Activated T-cell treated with anti-CD3 and anti-CD28 coated beads for 24 hours (primary cell): ENCODE measurements around the gene CCDC34.
"Not testable (repeated sequence)": the region's sequence is repeated elsewhere in the genome, so short reads cannot be mapped to it uniquely, and the experiment has no call there.

Experiments used
- DNase-seq: peaks from one replicate; pipeline ENCODE4 v3.0.0-alpha.2; 2020; ENCODE audit warnings: low read depth

CCDC34 gene

DNA sequence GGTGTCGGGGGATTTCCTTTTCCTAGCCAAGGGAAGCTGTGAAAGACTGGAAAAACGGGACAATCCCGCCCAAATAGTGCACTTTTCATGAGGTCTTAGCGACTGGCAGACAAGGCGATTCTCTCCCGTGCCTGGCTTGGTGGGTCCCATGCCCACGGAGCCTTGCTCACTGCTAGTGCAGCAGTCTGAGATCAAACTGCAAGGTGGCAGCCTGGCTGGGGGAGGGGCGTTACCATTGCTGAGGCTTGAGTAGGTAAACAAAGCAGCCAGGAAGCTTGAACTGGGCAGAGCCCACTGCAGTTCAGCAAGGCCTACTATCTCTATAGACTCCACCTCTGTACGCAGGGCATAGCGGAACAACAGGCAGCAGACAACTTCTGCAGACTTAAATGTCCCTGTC lies 41.7 kb downstream of the CCDC34 start:
- DNase-seq: not testable (repeated sequence)

DNA sequence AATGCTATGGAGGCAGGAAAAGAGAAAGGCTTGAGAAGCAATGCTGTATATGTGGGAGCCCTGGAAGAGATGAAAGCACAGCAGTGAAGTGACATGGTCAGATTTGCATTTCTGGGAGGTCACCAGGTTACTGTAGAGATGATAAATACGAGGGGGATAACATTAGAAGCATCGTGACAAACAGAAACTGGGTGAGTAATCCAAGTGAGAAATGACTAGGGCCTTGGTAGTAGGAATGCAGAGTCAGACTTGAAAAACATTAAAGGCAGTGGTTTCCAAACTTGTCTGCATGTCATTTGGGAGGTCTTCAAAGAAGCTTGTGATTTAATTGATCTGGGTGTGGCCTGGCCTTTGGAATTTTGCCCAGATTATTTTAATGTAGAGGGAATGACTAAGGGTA lies 43.9 kb downstream of the CCDC34 start:
- no peak for DNase-seq

DNA sequence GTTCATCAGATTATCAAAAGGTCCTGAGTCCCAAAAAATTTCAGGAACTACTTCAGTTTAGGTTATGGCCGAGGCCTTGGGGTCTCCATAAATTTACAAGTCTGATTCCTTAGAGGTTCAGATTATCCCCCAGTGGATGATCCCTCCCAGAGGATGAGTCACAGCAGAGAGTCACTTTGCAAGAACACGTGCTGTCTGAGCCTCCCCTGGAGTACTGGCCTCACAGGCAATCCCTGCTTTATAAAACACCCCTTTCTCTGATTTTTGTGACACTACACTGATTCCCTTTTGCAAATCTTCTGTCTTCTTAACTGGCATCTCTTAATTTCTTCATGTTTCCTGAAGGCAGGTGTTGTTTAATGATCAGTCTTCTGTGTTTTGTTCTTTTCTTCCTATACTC lies 45.3 kb downstream of the CCDC34 start:
- no peak for DNase-seq

DNA sequence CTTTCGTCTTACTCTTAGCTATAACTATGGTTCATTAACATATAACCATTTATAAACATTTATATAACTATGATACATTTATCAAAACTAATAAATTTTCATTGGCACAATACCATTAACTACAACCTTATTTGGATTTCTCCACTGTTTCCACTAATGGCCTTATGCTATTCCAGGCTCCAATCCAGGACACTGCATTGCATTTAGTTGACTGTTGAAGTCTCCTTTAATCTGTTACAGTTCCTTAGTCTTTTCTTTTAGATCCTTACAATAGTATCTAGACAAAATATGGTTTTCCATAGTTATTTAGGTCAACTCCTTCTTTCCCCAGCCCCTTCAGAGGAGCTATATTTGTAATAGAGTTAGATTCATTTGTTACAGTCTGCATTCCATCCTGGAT lies 47.2 kb downstream of the CCDC34 start:
- no peak for DNase-seq

DNA sequence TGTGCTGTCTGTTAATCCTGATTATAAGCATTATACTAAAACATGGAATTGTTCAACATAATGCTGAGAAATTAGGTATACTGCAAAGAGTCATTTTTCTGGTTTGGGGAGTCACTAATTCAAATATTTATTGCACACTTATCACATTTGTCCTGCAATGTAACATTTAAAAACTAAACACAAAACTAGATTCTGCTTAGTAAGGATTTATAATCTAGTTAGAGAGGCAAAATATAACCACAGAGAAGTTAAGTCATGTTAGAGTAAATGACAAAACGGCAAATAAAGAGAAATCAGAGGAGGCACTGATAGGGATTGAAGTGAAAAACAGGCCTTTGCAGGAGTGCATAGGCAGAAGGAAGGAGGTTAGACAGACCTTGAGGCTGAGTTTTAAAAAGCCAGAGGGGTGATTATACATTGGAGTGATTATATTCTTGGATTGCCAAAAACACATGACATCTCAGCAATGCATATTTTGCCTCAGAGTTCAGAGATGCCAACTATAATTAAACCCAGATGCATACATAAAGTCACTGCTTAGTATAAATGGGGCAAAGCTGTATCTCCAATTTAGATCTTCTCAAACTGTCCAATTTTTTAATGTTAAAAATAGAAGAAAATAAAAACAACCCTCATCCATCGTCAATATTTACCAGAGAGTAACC lies 49.7 kb downstream of the CCDC34 start:
- no peak for DNase-seq

DNA sequence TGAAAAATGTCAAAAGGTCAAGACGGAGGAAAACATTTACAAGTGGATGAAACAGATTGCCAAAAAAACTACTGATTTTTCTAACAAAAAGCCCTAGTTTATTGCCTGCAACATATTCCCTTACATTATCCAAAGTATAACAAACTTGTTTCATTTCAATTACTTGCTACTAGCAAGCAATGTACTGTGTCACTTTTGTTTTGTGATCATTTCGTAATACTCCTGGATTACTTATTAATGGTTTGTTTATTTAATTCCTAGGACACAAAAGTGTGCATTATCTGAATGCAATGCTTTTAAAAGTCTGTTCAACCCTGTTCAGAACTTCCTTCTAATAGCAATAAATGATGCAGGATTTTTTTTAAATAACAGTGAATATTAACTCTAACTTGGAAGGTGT lies 50.9 kb downstream of the CCDC34 start:
- DNase-seq: no peak

DNA sequence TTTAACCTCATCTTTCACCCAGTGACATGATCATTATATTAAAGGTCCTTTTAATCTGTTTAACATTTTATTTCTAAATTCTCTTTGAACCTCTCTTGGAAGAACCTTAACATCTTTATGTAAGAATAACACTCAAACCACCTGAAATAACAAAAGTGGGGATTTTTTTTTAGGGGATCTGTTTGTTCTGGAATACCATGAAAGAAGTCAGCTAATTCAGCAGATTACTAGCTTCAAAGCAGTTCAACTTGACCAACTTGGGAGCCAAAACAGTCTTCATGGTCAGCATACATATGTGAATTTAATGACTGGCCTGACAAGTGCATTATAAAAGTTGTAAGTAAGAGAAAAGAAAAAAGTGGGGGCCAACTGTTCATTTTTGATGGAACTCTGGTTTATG lies 52.3 kb downstream of the CCDC34 start:
- no peak for DNase-seq

DNA sequence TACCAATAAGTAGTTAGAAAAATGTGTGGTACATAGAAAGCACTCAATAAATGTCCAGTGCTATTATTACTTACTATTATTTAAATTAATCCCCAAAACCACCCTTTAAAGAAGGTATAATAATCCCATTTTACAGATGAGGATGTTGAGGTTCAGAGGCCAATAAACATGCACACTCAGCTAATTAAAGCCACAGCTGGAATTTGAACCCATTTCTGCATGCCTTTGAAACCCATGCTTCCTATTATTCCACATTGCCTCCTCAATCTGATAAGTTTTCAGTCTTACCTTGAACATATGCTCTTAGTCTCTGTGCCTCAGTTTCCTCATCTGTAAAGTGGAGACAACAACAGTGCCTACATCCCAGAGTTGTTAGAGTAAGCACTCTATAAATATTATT lies 52.8 kb downstream of the CCDC34 start:
- DNase-seq: no peak

DNA sequence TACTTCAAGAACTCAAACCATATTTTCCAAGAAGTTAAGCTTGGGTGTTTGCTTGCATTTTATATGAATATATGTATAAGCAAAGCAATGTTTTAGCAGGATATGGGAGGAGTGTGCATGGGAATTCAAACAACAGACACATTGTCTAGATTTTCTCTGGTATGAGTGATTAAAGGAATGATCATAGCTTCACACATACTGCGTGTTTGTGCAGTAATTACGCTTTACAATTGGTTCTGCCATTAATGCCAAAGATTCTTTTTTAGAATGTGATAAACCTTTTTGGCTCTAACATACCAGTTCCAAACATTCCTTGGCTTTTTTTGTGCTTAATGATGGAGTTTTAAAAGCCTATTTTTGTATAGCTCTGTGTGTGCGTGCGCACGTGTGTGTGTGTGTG lies 54.0 kb downstream of the CCDC34 start:
- DNase-seq: no peak

DNA sequence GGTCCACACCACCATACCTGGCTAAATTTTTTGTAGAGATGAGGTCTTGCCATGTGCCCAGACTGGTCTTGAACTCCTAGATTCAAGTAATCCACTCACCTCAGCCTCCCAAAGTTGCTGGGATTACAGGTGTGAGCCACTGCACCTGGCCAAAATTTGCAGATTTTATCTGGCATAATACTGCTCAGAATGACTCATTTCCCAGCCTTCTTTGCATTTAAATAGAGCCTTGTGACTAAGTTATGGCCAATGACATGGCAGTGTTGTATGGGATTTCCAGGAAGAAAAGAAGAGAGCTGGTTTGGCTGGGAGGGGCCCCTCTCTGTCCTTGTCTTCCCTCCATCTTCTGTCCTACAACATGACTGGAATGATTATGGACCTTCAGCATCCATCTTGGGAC lies 55.8 kb downstream of the CCDC34 start:
- DNase-seq: no peak

DNA sequence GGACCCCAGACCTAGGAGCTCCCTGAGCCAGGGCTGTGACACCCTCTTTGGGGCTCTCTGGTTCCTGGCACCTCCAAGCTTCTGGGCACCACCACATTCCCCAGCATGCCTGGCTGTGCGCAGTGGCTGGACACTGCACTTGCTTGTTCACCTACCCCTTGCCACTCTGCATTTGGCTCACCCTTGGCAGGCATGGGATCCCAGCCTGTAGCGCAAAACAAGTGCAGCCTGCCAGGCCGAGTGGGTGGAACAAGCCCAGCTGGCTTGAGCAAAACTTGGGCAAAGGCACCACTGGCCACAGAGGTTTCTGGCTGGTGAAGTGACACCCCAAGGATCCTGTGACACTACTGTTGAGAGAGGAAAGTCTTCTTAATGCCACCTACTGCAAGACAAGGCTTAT lies 57.3 kb downstream of the CCDC34 start:
- DNase-seq: no peak

DNA sequence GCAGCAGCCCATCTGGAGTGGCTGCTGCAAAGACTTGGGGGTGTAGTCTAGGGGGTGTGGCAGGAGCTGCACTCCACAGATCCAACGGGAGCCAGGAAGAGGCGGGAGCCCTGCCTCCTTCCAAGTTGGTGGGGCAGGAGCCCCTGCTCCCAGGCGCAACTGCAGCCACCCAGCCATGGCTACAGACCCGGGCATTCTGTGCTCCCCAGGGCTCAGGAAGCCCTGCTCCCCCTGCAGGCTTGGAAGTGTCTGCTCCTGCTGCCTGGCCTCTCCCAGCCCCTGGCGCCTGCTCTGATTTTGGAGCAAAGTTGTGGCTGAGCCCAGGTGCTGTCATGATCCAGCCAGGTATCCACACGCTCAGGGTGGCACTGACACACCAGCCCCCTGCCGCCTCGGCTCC lies 58.5 kb downstream of the CCDC34 start:
- DNase-seq: no peak

DNA sequence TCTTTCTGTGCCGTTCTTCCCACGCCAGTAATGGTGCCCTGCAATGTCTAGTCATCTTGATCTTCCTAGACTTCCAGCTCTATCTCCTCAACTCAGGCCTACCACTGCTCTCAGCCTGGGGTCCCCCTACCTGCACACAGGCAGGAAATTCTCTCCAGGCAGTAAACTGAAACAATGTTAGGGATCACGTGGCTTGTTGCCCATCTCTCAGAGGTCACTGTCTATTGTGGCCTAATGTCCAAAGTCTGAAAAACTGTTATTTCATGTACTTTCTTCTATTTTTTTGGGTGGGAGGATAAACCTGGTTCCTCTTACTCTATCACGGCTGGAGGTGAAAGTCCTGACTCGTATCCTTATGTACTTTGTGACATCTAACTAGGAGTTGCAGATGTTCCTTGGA lies 59.1 kb downstream of the CCDC34 start:
- no peak for DNase-seq

DNA sequence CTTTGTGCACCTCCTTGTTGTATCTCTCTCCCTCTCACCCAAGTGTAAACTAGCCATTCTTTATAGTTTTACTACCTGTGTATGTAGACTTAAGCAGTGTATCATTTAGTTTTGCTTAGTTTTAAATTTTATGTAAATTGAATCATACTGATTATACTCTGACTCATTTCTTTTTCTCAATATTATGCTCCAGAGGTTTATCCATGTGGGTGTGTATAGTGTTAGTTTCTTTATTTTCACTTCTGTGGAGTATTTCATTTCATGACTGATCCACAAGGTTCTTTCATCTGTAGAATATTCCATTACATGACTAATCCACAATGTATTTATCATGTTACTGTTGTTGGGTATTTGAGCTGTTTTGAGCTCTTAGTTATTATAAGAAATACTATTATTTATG lies 62.0 kb downstream of the CCDC34 start:
- DNase-seq: no peak

DNA sequence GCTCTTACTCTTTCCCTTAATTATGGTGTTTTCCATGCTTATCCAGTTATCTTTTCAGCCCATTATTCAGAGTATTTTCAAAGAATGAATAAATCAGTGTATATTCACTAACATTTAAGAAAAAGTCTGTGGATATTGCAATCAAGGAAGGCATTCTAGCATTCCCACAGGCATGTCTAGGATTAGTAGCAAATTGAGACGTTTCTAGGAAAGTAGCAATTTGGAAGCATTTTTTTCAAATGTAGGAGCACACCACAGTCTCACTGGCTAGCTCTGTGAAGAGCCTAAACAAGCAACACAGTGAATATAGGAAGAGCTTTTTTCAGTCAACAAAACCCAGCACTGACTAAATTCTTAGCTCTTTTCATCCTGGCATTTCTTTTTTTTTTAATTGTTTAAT lies 65.4 kb downstream of the CCDC34 start:
- DNase-seq: no peak

DNA sequence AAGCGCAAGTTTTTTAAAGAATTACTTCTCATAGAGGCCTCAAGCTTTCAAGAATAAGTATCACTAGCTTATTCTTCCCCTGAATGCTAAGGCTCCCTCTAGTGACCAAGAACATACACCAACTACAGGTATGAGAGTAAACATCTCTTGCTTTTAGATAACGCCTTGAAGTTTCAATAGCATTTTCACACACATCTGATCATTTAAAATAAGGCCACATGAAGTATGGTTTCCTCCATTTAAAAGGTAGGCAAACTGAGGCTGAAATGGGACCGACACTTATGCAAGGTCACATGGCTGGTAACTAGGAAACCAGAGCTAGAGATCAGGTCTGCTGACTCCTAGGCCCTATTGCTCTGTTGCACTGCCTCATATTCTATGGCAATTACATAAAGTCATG lies 66.5 kb downstream of the CCDC34 start:
- DNase-seq: no peak

DNA sequence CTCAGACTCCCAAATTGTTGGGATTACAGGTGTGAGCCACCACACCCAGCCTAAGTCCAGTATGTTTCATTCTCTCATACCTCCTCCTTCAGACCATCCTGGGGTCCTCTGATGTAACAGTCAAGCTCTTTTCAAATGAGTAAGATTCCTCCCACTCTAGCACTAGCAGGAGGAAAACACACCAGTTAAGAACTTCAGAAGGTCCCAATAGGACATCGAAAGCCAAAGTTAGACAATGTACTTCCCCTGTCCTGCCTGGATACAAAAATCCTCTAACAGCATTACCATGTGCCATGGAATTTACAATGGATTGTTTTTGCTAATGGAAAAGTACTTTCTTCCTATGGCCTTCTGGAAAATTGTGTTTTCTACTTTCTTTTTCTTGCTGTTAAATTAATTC lies 67.1 kb downstream of the CCDC34 start:
- no peak for DNase-seq

DNA sequence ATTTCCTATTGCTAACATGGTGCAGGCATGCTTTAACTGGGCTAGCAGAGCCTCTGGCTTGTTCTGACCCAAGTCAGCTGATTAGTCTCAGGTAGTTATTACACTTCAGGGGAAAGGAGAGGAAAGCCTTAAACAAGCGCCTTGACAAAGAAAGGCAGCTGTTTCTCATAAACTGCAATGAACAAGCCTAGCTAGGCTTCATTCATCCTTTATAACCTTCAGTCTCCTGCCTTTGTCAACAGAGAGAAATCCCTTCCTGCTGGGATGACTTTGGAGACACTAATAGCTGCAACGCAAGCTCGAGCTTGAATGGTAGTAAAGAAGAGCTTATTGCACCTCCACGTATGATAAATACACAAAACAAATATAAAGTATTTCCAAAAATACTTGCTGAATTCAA lies 68.4 kb downstream of the CCDC34 start:
- no peak for DNase-seq

DNA sequence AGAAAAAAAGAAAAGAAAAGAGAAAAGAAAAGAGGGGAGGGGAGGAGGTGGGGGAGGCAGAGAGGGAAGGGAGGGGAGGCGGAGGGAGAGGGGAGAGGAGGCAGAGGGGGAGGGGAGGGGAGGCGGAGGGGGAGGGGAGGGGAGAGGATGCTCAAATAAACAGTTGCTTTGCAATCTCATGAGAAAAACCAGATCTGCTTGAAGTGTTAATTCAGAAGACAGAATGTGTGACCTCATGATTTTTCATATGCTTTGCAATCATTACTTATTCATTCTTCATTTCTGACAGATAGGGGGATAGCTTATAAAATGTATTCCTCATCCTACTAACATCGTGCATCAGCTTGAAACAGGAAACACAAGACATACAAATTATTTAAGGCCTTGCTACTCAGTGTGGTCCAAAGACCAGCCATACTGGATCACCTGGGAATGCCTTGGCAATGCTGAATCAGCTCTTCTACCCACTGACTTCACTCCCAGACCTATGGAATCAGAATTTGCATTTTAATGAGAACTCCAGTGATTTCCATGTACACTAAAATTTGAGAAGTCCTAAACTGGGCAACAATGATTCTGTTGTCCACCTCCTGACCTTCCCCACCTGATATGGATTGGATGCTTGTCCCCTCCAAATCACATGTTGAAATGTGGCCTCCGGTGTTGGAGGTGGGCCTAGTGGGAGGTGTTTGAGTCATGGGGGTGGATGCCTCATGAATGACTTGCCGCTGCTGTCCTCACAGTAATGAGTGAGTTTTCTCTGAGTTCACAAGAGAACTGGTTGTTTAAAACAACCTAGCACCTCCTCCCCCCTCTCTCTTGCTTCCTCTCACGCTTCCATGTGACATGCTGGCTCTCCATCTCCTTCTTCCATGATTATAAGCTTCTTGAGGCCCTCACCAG lies 69.2 kb downstream of the CCDC34 start:
- DNase-seq: no peak

DNA sequence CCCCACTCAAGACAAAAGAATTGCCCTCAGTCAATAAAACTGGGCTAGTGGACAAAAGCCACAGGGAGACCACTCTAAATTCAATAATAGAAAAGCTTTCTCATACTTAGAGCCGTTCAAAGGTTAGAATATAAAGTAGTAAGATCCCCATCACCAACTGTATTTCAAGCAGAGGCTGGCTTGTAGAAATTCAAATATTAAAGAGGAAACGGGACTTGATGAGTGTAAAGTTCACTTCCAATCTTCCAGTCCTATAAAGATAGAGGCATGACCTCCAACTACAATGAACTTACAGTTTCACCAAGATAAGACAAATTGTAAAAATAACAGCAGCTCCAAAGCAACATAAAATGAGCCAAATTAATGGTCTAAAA lies 70.4 kb downstream of the CCDC34 start:
- no peak for DNase-seq

DNA sequence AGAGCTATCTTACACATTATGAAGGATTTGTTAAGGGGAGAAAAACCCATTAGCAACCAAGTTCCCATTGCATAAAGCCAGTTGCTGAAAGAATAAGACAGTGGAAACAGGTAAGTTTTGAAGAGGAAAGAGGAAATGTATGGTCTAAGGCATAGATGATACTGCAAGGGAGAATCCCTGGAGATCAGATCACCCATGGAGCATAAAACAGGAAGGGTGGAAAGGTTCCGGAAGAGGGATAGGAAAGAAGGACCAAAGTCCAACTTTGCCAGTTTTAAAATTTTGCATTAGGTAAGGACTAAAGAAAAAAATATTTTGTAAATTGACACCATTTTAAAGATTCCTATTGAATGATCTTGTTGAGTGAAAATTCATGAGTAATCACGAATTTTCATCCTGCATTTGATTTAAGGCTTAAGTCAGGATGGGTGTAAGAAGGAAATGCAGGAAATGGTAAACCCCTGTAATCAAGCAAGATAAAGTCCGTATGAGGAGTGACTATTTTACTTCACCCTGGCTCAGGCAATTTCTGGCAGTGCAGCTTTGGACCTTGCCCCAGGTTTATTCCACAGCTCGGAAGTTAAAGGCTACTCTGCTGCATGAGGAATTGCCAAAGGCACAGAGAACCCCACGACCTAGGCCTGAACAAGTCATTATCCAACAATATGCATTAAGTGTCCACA lies 70.9 kb downstream of the CCDC34 start:
- DNase-seq: no peak

DNA sequence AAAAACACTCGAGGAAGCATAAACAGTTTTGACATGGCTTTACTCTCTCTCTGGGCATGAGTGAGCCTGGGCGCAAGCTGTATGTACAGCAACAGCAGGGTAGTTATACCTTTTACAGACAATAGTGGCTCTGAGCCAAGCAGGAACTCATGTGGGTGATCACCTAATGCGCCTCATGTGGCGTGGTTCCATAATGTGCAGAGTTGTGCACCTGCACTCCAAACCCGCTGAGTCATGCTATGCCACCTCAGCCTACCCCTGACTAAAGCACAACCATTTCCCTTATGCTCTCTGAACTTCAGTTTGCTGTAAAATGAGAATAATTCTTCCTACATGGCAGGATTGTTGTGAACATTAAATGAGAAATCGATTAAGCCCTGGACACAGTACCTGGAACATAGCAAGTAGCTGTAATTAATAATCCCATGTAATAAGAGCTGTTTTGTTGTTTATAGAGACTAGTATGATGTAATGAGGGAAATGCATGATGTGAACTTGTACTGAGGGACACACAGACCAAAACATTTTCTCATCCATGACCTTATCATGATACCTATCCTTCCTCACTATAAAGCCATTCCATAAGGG lies 71.6 kb downstream of the CCDC34 start:
- DNase-seq: no peak
